HG03095 (cell line): ENCODE results near the gene KRTAP5-11.
"Not testable (repeated sequence)": the region's sequence is repeated elsewhere in the genome, so short reads cannot be mapped to it uniquely, and the experiment has no call there.

Experiments
- ATAC-seq: cut with Tn5 transposase; IDR thresholded peaks from one replicate; pipeline ENCODE4 v1.9.1; 2021; ENCODE audit warnings: moderate library complexity; ENCODE audit not compliant: unreplicated experiment

KRTAP5-11 gene

DNA sequence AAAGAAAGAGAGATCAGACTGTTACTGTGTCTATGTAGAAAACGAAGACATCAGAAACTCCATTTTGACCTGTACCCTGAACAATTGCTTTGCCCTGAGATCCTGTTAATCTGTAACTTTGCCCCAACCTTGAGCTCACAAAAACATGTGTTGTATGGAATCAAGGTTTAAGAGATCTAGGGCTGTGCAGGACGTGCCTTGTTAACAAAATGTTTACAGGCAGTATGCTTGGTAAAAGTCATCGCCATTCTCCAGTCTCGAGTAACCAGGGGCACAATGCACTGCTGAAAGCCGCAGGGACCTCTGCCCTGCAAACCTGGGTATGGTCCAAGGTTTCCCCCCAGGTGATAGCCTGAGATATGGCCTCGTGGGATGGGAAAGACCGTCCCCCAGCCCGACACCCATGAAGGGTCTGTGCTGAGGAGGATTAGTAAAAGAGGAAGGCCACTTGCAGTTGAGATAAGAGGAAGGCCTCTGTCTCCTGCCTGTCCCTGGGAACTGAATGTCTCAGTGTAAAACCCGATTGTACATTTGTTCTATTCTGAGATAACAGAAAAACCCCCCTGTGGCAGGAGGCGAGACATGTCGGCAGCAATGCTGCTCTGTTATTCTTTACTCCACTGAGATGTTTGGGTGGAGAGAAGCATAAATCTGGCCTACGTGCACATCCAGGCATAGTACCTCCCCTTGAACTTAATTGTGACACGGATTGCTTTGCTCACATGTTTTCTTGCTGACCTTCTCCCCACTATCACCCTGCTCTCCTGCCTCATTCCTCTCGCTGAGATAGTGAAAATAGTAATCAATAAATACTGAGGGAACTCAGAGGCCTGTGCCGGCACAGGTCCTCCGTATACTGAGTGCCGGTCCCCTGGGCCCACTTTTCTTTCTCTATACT lies 47.7 kb downstream of the KRTAP5-11 start:
- ATAC-seq, result not testable (repeated sequence)

DNA sequence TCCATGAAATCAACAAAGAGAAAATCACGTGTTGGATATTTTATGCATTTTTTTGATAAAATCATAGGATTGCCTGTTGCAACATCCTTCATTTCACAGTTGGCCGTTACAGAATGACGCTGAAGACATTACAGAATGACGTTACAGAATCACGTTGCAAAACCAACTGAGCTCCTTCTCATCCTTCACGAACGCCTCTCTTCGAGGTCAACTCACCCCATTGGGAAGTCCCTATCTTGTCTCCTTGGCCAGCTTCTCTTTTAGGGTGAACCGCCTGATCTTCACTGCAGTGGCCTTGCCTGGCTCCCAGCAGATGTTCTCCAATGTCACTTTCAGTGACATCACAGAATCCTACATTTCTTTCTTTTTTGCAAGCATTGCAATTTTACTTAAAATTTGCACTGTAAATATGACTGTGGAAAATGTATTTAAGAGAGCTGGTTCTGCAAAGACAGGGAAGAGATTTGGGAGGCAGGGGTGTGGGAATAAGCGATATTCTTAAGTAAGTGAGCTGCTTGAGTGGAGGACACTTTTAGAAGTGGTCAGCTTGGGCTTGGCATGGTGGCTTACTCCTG lies 50.6 kb downstream of the KRTAP5-11 start:
- no peak for ATAC-seq
